ENCODE data around the gene KCNH1. TPM values are rescaled to one million over a fixed set of nuclear protein-coding genes. Genes with fewer than 3 reads are reported as not detected.

KCNH1 gene
- polyA plus RNA-seq, 1 of the 3 experiments (the other 2 are of a cell fraction), result 0.08 TPM

GRCh38 chr1:211009944-211010343 is 124.0 kb downstream of the KCNH1 start:
- no peak overlapping the region for H3K9ac ChIP-seq
- H4K20me1 ChIP-seq (ENCODE audit: insufficient read depth), result no peaks in the 10 kb centered on the region
- no peaks in the 10 kb centered on the region for H3K27me3 ChIP-seq (ENCODE audit: insufficient read depth)
- H3K4me2 ChIP-seq, result no peak overlapping the region
- H3K4me1 ChIP-seq (ENCODE audit: control insufficient read depth in 1 of 2, insufficient read depth in 2 of 2, low read depth in 1 of 2, low read length in 1 of 2), result no peaks in the 10 kb centered on the region; a peak in 1 of 4 replicates
- no peak overlapping the region for H3K4me3 ChIP-seq (ENCODE audit: low read depth in 2 of 2, low read length in 1 of 2)
- H3K9me2 ChIP-seq, result no peaks in the 10 kb centered on the region
- ChIA-PET POLR2A (no interaction called here), CTCF (no interaction called here)
- no peaks in the 10 kb centered on the region for H3F3A ChIP-seq (replicated peaks; ENCODE audit: insufficient read depth)
- H3K27ac ChIP-seq (ENCODE audit: low read depth in 2 of 2, low read length in 1 of 2), result no peak overlapping the region
- no peak overlapping the region for H2AFZ ChIP-seq (ENCODE audit: low read depth)
- DNase-seq, result no peak
- no peaks in the 10 kb centered on the region for H3K79me2 ChIP-seq (ENCODE audit: insufficient read depth)
- TF ChIP-seq RXRA (IDR thresholded peaks at IDR 0.05; ENCODE audit: borderline replicate concordance, low read depth), result no peak
- no peak for TF ChIP-seq TAF1 (IDR thresholded peaks at IDR 0.05; ENCODE audit: borderline replicate concordance, low read depth, low read length)
- no peak for TF ChIP-seq IRF3 (IDR thresholded peaks at IDR 0.05; ENCODE audit: low read depth, low read length)
- TF ChIP-seq RAD21 (IDR thresholded peaks at IDR 0.05; ENCODE audit: low read length), result 0 out of 2 replicates have a peak, but pooled peaks have one; percentile 6
- TF ChIP-seq, protein P1, sequence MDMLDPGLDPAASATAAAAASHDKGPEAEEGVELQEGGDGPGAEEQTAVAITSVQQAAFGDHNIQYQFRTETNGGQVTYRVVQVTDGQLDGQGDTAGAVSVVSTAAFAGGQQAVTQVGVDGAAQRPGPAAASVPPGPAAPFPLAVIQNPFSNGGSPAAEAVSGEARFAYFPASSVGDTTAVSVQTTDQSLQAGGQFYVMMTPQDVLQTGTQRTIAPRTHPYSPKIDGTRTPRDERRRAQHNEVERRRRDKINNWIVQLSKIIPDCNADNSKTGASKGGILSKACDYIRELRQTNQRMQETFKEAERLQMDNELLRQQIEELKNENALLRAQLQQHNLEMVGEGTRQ (IDR thresholded peaks at IDR 0.05; ENCODE audit: borderline replicate concordance, low read depth, low read length), result no peak
- no peak for TF ChIP-seq CTCF (IDR thresholded peaks at IDR 0.05)
- TF ChIP-seq EP300 (IDR thresholded peaks at IDR 0.05; ENCODE audit: borderline replicate concordance in 1 of 2, low read depth in 1 of 2, low read length in 1 of 2), result no peak
- WGBS (ENCODE audit: low lambda C conversion rate), result 37% methylated on average over 5 of the region's 5 CpGs
- no peaks in the 10 kb centered on the region for H3K9me3 ChIP-seq
- H3K36me3 ChIP-seq (replicated peaks in 1 of 2; ENCODE audit: control insufficient read depth in 1 of 2, insufficient read depth in 2 of 2, low read length in 1 of 2), result no peaks in the 10 kb centered on the region

GRCh38 chr1:211007830-211008229 is 126.1 kb downstream of the KCNH1 start:
- CTCF ChIA-PET, result interaction anchor here (1.0 kb wide), 1 partner anchor 36 kb away, joined by 3 read pairs; no protein-coding TSS in a partner anchor
- H3K9ac ChIP-seq, result no peak overlapping the region
- H3K4me1 ChIP-seq (ENCODE audit: control insufficient read depth in 1 of 2, insufficient read depth in 2 of 2, low read depth in 1 of 2, low read length in 1 of 2), result no peaks in the 10 kb centered on the region
- H3K4me2 ChIP-seq, result no peak overlapping the region
- H2AFZ ChIP-seq (ENCODE audit: low read depth), result no peak overlapping the region
- no peaks in the 10 kb centered on the region for H3K27me3 ChIP-seq (ENCODE audit: insufficient read depth)
- no peaks in the 10 kb centered on the region for H3K9me3 ChIP-seq
- no peaks in the 10 kb centered on the region for H3K79me2 ChIP-seq (ENCODE audit: insufficient read depth)
- H3K9me2 ChIP-seq, result no peaks in the 10 kb centered on the region
- POLR2A ChIA-PET, result no interaction called here
- no peak for DNase-seq
- no peak overlapping the region for H3K27ac ChIP-seq (ENCODE audit: low read depth in 2 of 2, low read length in 1 of 2)
- H4K20me1 ChIP-seq (ENCODE audit: insufficient read depth), result no peaks in the 10 kb centered on the region
- H3K36me3 ChIP-seq (replicated peaks in 1 of 2; ENCODE audit: control insufficient read depth in 1 of 2, insufficient read depth in 2 of 2, low read length in 1 of 2), result no peaks in the 10 kb centered on the region
- no peak overlapping the region for H3K4me3 ChIP-seq (ENCODE audit: low read depth in 2 of 2, low read length in 1 of 2)
- H3F3A ChIP-seq (replicated peaks; ENCODE audit: insufficient read depth), result no peaks in the 10 kb centered on the region
- 53% methylated on average over 1 of the region's 1 CpG for WGBS (ENCODE audit: low lambda C conversion rate)
- no peak for TF ChIP-seq EZH2phosphoT487 (IDR thresholded peaks at IDR 0.05; ENCODE audit: borderline replicate concordance, low read depth)
- no peak for TF ChIP-seq FOXJ3 (CRISPR knock-in tag; IDR thresholded peaks at IDR 0.05)
- TF ChIP-seq, protein P1 (IDR thresholded peaks at IDR 0.05; ENCODE audit: borderline replicate concordance, low read depth, low read length), result no peak
- TF ChIP-seq NFIC (IDR thresholded peaks at IDR 0.05; ENCODE audit: borderline replicate concordance), result no peak
- no peak for TF ChIP-seq RFX5 (IDR thresholded peaks at IDR 0.05; ENCODE audit: low read length)
- no peak for TF ChIP-seq TEAD4 (IDR thresholded peaks at IDR 0.05; ENCODE audit: borderline replicate concordance, insufficient read depth)
- no peak for TF ChIP-seq CTCF (IDR thresholded peaks at IDR 0.05)
- TF ChIP-seq IRF3 (IDR thresholded peaks at IDR 0.05; ENCODE audit: low read depth, low read length), result no peak
- no peak for TF ChIP-seq SIN3A (IDR thresholded peaks at IDR 0.05; ENCODE audit: borderline replicate concordance, low read depth, low read length)
- TF ChIP-seq CHD2 (IDR thresholded peaks at IDR 0.05; ENCODE audit: low read length, partially characterized antibody), result no peak
- no peak for TF ChIP-seq ELF1 (IDR thresholded peaks at IDR 0.05)
- TF ChIP-seq RXRA (IDR thresholded peaks at IDR 0.05; ENCODE audit: borderline replicate concordance, low read depth), result no peak
- TF ChIP-seq FOXM1 (IDR thresholded peaks at IDR 0.05; ENCODE audit: low read depth), result no peak
- TF ChIP-seq FOSL2 (IDR thresholded peaks at IDR 0.05; ENCODE audit: borderline replicate concordance, low read depth), result no peak
